ENCODE measurements around the gene MAD1L1. TPM values are rescaled to one million over a fixed set of nuclear protein-coding genes. Genes with fewer than 3 reads are reported as not detected.
"Not testable (repeated sequence)": the region's sequence is repeated elsewhere in the genome, so short reads cannot be mapped to it uniquely, and the experiment has no call there.

Gene MAD1L1
- total and polyA plus RNA-seq, 4 donors = 12.8 to 20.7 (median 16.5) TPM

- Histone ChIP-seq H3K4me1 (ENCODE audit: control insufficient read depth in 4 of 4, insufficient read depth in 4 of 4, low read length in 3 of 4) (peaks cover 3 to 14% (median 9%) of the 10 kb centered on the region in 4 donors), H3K27ac (ENCODE audit: low read depth in 1 of 2, low read length in 2 of 2) (no peak overlapping the region), H3K9ac (ENCODE audit: low read depth in 1 of 2, low read length in 2 of 2) (no peak overlapping the region), H3K27me3 (ENCODE audit: control insufficient read depth in 4 of 4, insufficient read depth in 4 of 4, low read length in 3 of 4) (no peaks in the 10 kb centered on the region), H3K9me3 (ENCODE audit: control insufficient read depth in 4 of 4, low read length in 3 of 4) (no peaks in the 10 kb centered on the region), H3K4me3 (ENCODE audit: low read depth in 1 of 3, low read length in 3 of 3) (no peak overlapping the region), H3K36me3 (ENCODE audit: control insufficient read depth in 4 of 4, insufficient read depth in 3 of 4, low read depth in 1 of 4, low read length in 3 of 4) (no peaks in the 10 kb centered on the region)
- TF ChIP-seq CTCF (IDR thresholded peaks at IDR 0.05; ENCODE audit: low read depth, low read length, missing input control) = no peak
- no peak for TF ChIP-seq JUND (IDR thresholded peaks at IDR 0.05)
- no peak for TF ChIP-seq EGR1 (IDR thresholded peaks at IDR 0.05; ENCODE audit: low read depth in 2 of 2)
- TF ChIP-seq RAD21 (IDR thresholded peaks at IDR 0.05) = no peak
- WGBS = 92% methylated on average over 14 of the region's 14 CpGs
- no peak for DNase-seq (ENCODE audit: low spot score)
Measured at GRCh38 chr7:1839701-1840100, 393.0 kb downstream of the MAD1L1 start.

GRCh38 chr7:1838911-1839531, 393.7 kb downstream of the MAD1L1 start:
- not testable (repeated sequence) for H3K9me3 ChIP-seq (ENCODE audit: control insufficient read depth in 4 of 4, low read length in 3 of 4); H3K36me3 ChIP-seq (ENCODE audit: control insufficient read depth in 4 of 4, insufficient read depth in 3 of 4, low read depth in 1 of 4, low read length in 3 of 4); H3K4me3 ChIP-seq (ENCODE audit: low read depth in 1 of 3, low read length in 3 of 3); H3K27me3 ChIP-seq (ENCODE audit: control insufficient read depth in 4 of 4, insufficient read depth in 4 of 4, low read length in 3 of 4); DNase-seq (ENCODE audit: low spot score); H3K9ac ChIP-seq (ENCODE audit: low read depth in 1 of 2, low read length in 2 of 2); H3K27ac ChIP-seq (ENCODE audit: low read depth in 1 of 2, low read length in 2 of 2)
- 94% methylated on average over 21 of the region's 21 CpGs for WGBS
- peaks cover 3 to 14% (median 9%) of the 10 kb centered on the region in 4 donors for H3K4me1 ChIP-seq (ENCODE audit: control insufficient read depth in 4 of 4, insufficient read depth in 4 of 4, low read length in 3 of 4)

- peaks cover 3 to 14% (median 9%) of the 10 kb centered on the region in 4 donors for H3K4me1 ChIP-seq (ENCODE audit: control insufficient read depth in 4 of 4, insufficient read depth in 4 of 4, low read length in 3 of 4)
- WGBS = 92% methylated on average over 13 of the region's 13 CpGs
- H3K4me3 ChIP-seq (ENCODE audit: low read depth in 1 of 3, low read length in 3 of 3); H3K27ac ChIP-seq (ENCODE audit: low read depth in 1 of 2, low read length in 2 of 2); DNase-seq (ENCODE audit: low spot score); H3K36me3 ChIP-seq (ENCODE audit: control insufficient read depth in 4 of 4, insufficient read depth in 3 of 4, low read depth in 1 of 4, low read length in 3 of 4); H3K9me3 ChIP-seq (ENCODE audit: control insufficient read depth in 4 of 4, low read length in 3 of 4); H3K9ac ChIP-seq (ENCODE audit: low read depth in 1 of 2, low read length in 2 of 2); H3K27me3 ChIP-seq (ENCODE audit: control insufficient read depth in 4 of 4, insufficient read depth in 4 of 4, low read length in 3 of 4): not testable (repeated sequence)
Measured at GRCh38 chr7:1838544-1838872, 394.2 kb downstream of the MAD1L1 start.

GRCh38 chr7:1837696-1838543, 394.8 kb downstream of the MAD1L1 start:
- not testable (repeated sequence) for H3K27ac ChIP-seq (ENCODE audit: low read depth in 1 of 2, low read length in 2 of 2); H3K36me3 ChIP-seq (ENCODE audit: control insufficient read depth in 4 of 4, insufficient read depth in 3 of 4, low read depth in 1 of 4, low read length in 3 of 4); H3K4me3 ChIP-seq (ENCODE audit: low read depth in 1 of 3, low read length in 3 of 3); H3K27me3 ChIP-seq (ENCODE audit: control insufficient read depth in 4 of 4, insufficient read depth in 4 of 4, low read length in 3 of 4); DNase-seq (ENCODE audit: low spot score); H3K9ac ChIP-seq (ENCODE audit: low read depth in 1 of 2, low read length in 2 of 2); H3K9me3 ChIP-seq (ENCODE audit: control insufficient read depth in 4 of 4, low read length in 3 of 4)
- peaks cover 3 to 13% (median 8%) of the 10 kb centered on the region in 4 donors for H3K4me1 ChIP-seq (ENCODE audit: control insufficient read depth in 4 of 4, insufficient read depth in 4 of 4, low read length in 3 of 4)
- 95% methylated on average over 31 of the region's 31 CpGs for WGBS

GRCh38 chr7:1831933-1832535, 400.7 kb downstream of the MAD1L1 start:
- DNase-seq (ENCODE audit: low spot score); H3K4me3 ChIP-seq (ENCODE audit: low read depth in 1 of 3, low read length in 3 of 3); H3K9ac ChIP-seq (ENCODE audit: low read depth in 1 of 2, low read length in 2 of 2); H3K27me3 ChIP-seq (ENCODE audit: control insufficient read depth in 4 of 4, insufficient read depth in 4 of 4, low read length in 3 of 4); H3K9me3 ChIP-seq (ENCODE audit: control insufficient read depth in 4 of 4, low read length in 3 of 4); H3K36me3 ChIP-seq (ENCODE audit: control insufficient read depth in 4 of 4, insufficient read depth in 3 of 4, low read depth in 1 of 4, low read length in 3 of 4); H3K27ac ChIP-seq (ENCODE audit: low read depth in 1 of 2, low read length in 2 of 2); H3K4me1 ChIP-seq (ENCODE audit: control insufficient read depth in 4 of 4, insufficient read depth in 4 of 4, low read length in 3 of 4): not testable (repeated sequence)
- WGBS = 88% methylated on average over 1 of the region's 1 CpG

GRCh38 chr7:1831471-1831870, 401.3 kb downstream of the MAD1L1 start:
- not testable (repeated sequence) for H3K27ac ChIP-seq (ENCODE audit: low read depth in 1 of 2, low read length in 2 of 2); H3K36me3 ChIP-seq (ENCODE audit: control insufficient read depth in 4 of 4, insufficient read depth in 3 of 4, low read depth in 1 of 4, low read length in 3 of 4); H3K4me1 ChIP-seq (ENCODE audit: control insufficient read depth in 4 of 4, insufficient read depth in 4 of 4, low read length in 3 of 4); H3K4me3 ChIP-seq (ENCODE audit: low read depth in 1 of 3, low read length in 3 of 3); H3K9ac ChIP-seq (ENCODE audit: low read depth in 1 of 2, low read length in 2 of 2); DNase-seq (ENCODE audit: low spot score); H3K27me3 ChIP-seq (ENCODE audit: control insufficient read depth in 4 of 4, insufficient read depth in 4 of 4, low read length in 3 of 4); H3K9me3 ChIP-seq (ENCODE audit: control insufficient read depth in 4 of 4, low read length in 3 of 4)
- WGBS = 92% methylated on average over 4 of the region's 4 CpGs

- not testable (repeated sequence) for H3K27me3 ChIP-seq (ENCODE audit: control insufficient read depth in 4 of 4, insufficient read depth in 4 of 4, low read length in 3 of 4); H3K4me3 ChIP-seq (ENCODE audit: low read depth in 1 of 3, low read length in 3 of 3); H3K9ac ChIP-seq (ENCODE audit: low read depth in 1 of 2, low read length in 2 of 2); DNase-seq (ENCODE audit: low spot score); H3K4me1 ChIP-seq (ENCODE audit: control insufficient read depth in 4 of 4, insufficient read depth in 4 of 4, low read length in 3 of 4); H3K9me3 ChIP-seq (ENCODE audit: control insufficient read depth in 4 of 4, low read length in 3 of 4); H3K27ac ChIP-seq (ENCODE audit: low read depth in 1 of 2, low read length in 2 of 2); H3K36me3 ChIP-seq (ENCODE audit: control insufficient read depth in 4 of 4, insufficient read depth in 3 of 4, low read depth in 1 of 4, low read length in 3 of 4)
- WGBS = 98% methylated on average over 1 of the region's 1 CpG
Measured at GRCh38 chr7:1829668-1830067, 403.1 kb downstream of the MAD1L1 start.
